GM18517 (cell line): ENCODE measurements around the gene RBM33.

Experiments used
- ATAC-seq: cut with Tn5 transposase; IDR thresholded peaks from one replicate; pipeline ENCODE4 v1.9.1; 2021; ENCODE audit warnings: mild to moderate bottlenecking, moderate library complexity; ENCODE audit not compliant: unreplicated experiment

RBM33 gene

DNA sequence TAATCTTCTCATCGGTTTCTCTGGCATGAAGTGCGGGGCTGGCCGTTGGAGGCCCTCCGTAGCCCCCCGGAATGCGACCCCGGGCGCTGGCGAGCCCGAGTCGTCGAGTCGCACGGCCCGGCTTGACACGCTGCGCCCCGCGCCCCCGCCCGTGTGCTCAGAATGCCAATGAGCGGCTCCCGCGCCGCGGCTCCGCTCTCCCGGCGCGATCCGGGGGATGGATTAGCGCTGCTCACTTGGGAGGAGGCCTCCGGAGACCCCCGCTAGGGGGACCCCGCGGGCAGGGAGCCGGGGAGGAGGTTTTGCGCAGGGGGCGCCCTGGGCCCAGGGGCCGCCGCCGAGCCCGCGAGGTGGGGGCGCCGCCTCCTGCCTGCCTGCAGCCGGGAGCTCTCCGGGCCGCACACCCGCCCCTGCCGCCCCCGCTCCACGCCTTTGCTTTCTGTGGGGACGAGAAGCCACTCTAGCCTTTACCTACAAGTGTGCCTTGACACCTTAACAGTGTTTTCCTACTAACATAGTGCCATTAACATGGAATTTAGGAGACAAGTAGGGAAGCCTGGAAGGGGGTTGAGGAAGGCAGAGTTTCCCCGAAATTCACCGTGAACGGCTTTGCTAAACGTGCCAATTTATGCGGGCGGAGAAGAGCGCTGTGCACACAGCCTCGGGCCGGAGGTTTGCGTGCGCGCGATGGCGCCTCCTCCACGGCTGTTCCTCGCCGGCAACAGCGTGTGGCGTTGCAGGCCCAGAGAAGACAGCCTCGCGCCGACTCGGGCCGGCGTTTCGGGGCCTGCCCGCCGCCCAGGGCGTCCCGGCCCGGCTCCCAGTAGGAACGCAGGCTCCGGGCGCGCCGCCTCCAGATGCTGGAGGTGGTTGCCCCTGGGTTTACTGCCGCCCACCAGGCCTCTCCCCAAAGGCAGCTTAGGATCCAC is 160.7 kb downstream of the RBM33 start:
- ATAC-seq, result peak; percentile 47

DNA sequence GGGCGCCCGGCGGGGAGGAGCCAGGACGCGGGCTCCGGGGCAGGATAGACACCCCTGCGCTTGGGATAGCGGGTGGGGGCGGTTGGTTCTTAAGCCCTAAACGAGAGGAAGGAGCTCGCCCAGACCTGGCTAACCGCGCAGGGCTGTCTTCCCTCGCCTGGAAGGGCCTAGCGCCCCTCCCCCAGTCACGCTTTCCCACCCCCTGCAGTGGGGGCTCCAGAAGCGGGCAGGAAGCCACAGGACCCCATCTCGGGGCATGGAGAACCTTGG is 161.3 kb downstream of the RBM33 start:
- no peak for ATAC-seq

- ATAC-seq, result no peak
Observed at GRCh38 chr7:155806096-155806871, 161.8 kb downstream of the RBM33 start.

DNA sequence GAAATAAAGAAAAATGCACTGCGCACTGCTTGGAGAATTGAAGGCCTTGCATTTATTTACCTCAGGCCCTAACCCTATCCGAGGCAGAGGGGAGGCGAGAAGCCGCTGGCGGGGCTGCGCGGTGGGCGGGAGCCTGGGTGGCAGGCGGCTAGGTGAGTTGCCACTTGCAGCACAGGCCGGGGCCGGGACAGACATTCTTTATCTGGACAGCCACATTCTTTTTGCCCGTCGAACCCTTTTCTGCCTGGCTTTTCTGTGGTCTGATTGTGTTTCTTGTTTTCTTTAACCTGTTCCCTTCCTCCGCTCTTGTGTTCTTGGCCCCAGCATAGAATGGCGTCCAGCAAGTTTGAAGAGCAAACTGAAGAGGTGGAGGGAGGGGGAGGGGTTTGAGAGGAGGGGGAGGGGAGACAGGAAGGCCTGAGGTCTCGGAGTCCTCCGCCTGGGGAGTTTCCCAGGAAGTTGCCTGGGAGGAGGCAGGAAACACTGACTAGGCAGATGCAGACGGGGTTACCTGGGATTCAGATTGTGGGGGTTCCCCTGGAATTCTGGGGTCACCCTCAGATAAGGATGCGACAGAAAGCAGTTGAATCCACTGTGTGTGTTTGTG is 162.7 kb downstream of the RBM33 start:
- ATAC-seq, result no peak

DNA sequence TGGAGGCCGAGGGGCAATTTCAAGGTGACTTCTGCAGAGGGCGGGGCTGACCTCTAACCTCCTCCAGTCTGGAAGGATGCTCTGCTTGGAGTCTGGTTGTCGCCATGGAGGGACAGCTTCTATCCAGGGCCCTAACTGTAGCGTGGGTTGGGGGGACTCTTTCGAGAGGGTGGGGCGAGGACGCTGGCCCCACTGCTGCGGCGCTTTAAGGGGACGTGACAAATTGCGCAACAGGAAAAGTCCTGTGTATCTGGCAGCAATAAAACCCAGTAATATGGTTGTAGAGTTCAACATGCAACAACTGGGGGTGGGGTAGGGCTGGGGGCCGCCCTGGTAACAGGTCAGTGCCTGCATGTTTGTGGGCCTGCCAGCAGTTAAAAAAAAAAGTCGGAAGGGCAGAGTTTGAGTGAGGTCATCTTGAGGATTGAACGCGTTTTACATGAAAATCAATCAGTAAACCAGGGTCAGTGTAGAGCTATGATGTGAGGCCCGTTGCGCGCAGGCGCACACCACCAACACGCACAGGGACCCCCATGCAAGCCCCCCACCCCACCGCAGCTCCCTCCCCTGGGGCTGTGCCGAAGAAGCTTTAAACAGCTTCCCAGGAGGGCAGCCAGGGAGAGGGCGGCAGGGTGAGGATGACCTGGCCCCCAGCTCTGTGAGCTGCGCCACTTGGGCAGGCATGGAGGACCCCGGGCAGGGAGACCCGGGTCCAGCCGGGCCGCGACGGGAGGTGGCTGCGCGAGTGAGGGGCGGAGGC is 163.5 kb downstream of the RBM33 start:
- ATAC-seq, result no peak

DNA sequence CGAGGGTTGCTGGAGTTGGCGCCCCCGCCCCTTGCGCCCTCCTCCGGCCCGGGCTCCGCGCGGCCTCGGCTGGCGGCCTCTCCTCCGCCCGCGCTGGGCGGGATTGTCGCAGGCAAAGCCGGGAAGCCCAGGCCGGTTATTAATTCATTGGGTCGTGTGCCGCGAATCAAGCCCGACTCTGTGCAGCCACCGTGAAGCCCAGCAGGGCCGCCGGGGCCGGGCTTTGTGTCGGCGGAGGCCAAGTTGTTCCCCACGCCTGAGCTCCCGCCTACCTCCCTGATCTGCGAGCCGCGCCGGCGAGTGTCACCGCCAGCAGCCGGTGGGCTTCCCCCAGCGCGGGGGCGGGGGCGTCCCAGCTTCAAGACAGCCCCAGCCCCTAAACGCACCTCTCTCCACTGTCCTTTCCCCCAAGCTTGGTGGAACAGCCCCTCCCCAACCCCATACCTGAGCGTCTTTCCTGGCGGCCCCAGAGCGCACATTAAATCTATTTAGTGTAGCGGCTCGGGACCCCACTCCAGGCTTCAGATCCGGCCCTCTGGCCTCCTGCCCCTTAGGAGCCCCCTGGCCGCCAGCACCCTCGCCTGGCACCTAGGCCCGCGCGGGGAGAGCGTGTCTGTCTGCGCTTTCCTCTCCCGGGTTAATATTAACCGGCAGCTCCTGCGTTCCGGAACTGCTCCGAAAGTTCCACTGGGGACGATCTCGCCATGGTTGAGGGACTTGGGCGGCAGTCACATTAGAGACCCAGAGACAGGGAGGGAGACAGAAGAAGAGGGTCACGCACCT is 164.3 kb downstream of the RBM33 start:
- no peak for ATAC-seq

DNA sequence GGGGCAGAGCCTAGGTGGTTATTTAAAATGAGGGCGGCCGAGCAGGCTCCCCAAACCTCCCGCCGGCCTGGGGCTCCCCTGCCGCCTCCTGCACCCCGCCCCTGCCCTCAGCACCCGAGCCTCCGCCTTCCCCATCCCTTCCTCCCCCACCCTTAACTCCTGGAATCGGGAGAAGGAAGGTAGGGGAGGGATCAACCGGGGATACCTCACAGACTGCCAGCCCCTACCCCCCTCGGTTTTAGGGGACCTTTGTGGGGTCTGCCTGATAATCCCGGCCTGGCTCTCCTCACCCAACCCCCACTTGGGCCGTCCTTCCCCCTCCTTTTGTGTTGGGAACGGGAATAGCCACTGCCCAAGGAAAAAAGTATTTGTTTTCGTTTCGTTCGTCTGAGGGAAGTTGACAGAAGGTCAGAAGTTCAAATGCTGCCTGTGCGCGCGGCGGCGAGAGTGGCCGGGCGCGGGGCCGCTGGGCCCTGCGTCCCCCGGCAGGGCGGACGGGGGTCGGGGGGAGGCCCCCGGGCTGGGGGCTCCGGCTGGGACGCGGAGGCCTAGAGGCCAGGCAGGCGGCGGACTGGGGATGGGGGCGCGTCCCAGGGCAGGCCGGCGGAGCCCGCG is 165.0 kb downstream of the RBM33 start:
- ATAC-seq, result no peak

DNA sequence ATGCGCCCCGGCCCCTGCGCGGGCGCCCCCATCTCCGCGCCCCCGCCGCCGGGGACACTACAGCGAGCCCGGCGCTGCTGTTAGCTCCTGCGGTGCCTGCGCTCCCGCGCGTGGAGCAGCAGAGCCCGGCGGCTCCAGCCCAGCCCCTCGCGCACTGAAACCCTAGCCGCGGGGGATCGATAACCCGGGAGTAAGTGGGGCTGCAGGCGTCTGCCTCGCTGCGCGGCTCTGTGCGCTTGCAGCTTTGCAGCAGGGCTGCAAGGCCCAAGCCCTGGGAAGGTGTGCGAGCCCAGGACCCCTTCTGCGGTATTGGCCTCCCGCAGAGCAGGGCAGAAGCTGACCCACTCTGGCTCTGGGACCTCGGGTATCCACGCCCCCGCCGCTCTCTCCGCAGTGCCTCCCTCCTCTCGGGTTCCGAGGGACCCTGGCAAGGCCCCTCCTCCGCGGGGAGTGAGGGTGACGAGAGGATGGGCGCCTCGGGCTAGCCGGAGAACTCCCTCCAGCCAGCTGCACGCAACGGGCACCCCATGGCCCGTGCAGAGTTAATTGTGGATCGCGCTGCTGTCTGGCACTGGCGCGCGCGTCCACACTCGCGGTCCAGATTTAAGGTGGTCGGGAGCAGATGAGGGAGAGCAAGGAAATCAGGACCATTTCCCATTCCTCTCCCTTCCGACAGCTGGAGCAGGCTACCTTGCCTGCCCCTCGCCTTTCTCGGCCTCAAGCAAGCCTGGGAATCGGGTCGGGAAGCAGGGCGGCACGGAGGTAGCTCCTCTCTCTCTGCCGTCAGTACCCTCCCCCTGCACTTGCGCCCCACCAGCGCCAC is 165.7 kb downstream of the RBM33 start:
- no peak for ATAC-seq

GRCh38 chr7:155810770-155811559 is 166.5 kb downstream of the RBM33 start:
- no peak for ATAC-seq

DNA sequence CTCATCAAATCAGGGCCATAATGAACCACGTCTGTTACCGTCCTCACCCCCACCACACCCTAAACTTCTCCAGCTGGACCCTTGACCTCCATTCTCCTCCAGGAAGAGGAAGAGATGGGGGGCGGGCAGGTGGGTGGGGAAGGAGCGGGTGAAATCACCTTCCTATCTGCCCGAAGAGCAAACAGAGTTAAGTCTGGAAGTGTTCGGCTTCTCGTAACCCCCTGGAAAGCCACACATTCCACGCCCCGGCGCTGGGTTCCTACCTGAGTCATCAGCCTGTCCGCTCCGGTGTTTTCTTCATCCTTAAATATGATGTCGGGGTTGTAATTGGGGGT is 167.1 kb downstream of the RBM33 start:
- no peak for ATAC-seq

GRCh38 chr7:155811895-155812761 is 167.7 kb downstream of the RBM33 start, which contains the start of gene SHH:
Gene SHH, minus strand, starts transcription at chr7:155812463. Its CDS starts 341 bp downstream, at chr7:155812122.
- no peak for ATAC-seq

GRCh38 chr7:155813125-155813524 is 168.7 kb downstream of the RBM33 start:
- ATAC-seq, result no peak

GRCh38 chr7:155813546-155814315 is 169.3 kb downstream of the RBM33 start:
- ATAC-seq, result no peak

DNA sequence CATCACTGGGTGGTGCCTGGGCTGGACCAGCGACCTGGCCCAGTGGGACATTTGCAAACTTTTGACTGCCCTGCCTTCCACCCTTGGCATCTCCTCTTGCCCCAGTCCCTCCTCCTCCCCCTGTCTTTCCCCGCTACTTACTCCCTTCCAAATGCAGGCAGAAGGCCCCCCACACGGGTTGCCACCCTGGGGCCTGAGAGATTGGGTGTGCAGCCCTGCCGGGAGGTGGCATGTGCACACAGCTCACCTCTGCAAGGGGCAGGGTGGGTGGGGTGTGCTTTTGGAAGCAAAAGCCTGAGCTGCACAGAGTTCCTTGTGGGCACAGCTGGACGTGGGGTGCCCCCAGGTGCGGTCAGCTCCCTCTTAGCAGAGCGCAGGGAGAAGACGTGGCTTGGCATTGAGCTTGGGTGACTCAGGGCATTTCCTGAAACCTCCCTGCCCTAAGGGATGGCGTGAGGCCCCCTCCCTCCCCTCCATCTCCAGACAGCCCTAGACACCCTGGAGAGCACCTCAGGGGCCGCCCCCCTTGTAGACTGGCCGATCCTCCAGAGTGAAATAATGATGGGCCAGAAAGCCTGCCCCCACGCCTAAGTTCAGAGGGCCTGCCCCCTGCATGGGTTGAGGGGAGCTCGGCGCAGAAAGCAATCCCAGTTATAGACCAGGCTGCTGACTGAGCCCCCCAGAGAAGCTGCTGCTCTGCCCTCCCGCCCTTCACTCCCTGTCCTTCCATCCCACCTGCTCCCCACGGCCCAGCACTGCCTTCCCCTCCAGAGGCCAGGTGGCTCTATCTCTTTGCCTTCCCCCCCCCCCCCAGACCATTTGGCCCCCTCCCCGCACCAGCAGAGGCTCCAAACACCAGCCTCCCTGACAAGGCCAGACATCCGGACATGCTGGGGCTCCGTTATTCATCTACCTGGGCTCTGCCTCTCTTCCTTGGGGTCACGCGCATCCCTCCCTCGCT is 170.1 kb downstream of the RBM33 start:
- no peak for ATAC-seq
